ENCODE results near the gene ALAS1. TPM values are rescaled to one million over a fixed set of nuclear protein-coding genes. Genes with fewer than 3 reads are reported as not detected.
"Not testable (repeated sequence)": the region's sequence is repeated elsewhere in the genome, so short reads cannot be mapped to it uniquely, and the experiment has no call there.

The ALAS1 gene
- total RNA-seq, 1 donor from 2014 or later: 78.5 TPM

GRCh38 chr3:52176180-52176752 is 21.7 kb upstream of the ALAS1 start:
- intact Hi-C loops (cut with micrococcal nuclease): no loop called here

DNA sequence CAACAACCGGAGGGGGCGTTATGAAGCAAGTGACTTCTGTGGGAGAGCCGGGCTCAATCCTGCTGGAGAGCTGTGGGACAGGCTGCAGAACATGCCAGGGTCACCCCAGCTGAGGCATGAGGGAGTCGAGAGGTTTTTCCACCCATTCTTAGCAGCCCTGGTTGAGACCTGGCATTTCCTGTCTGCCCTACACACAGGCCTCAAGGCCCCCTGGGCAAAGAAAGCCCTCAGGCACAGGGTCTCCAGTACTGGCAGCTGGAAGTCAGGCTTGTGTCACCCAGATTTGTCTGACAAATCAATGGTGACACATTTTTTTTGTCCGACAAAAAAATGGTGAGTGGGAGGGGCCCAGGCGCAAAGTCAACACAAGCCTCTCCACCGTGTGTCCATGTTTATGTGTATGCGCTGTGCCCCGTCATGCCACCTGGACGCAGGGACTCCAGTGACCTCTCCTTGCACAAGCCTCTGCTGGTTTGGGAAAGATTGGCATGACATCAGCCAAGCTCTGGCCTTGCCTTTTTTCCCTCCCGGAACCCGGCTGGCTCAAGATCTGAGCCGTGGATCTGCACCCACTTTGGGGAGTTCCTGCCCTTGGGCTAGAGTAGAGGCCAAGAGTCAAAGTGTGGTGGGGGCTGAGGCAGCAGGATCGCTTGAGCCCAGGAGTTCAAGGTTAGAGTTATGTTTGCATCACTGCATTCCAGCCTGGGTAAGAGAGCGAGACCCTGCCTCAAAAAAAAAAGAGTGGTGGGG is 20.8 kb upstream of the ALAS1 start:
- intact Hi-C loops (cut with micrococcal nuclease): no loop called here

- intact Hi-C loops (cut with micrococcal nuclease): no loop called here
These were observed 20.3 kb upstream of the ALAS1 start for GRCh38 chr3:52177701-52178042.

- intact Hi-C loops (cut with micrococcal nuclease): not testable (repeated sequence)
These were observed 19.8 kb upstream of the ALAS1 start for GRCh38 chr3:52178126-52178525.

DNA sequence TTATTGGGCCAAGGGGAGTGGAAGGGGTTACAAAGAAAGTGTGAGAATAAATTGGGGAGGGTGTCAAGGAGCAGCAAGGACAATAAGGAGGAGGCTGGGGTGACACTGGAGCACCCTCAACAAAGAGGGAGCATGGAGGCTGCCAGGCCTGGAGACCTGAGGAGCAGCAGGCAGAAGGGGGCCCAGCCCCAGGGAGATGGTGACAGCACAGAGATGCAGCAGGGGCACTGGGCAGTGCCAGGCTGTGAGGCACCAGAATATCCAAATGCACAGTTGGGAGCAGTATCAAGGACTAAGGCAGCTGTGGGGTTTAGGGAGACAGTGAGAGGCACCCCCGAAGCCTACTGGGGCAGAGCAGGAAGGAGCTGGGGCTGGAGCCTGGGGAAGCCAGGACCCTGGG is 19.4 kb upstream of the ALAS1 start:
- intact Hi-C loops (cut with micrococcal nuclease): no loop called here

DNA sequence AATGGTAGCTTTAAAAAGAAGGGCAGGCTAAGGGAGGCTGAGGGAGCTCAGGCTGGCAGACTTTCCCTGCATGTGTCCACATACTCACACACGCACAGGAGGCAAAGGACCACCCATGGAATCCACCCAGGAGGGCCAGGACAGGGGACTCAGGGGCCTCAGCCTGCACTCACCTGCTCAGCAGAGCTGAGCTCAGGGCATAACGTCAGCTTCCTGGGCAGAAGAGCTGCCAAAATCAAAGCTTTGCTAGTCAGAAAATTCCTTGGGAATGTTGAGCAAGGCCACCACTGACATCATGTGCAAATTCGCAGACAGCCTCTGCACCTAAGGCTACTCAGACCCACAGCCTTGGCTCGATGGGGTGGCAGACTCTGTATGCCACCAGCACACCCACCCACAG is 16.4 kb upstream of the ALAS1 start:
- intact Hi-C loops (cut with micrococcal nuclease): no loop called here

DNA sequence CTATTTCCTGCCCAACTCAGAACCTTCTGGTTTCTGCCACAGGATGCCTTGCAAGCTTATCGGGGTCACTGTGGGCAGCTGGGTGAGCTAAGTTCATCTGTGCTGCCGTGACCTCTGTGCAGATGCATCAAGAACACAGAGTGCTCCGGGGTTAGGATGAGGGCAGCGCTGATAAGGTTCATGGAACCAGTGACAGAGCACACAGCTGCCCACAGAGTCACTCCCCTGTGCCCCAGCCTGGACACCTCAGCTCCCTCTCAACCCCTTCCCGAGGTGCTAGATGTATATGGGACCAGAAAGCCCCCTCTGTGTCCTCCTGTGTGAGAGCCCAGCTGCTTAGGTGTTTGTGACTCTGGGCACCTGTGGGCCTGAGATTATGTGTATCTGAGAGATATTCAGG is 15.8 kb upstream of the ALAS1 start:
- intact Hi-C loops (cut with micrococcal nuclease): no loop called here

- intact Hi-C loops (cut with micrococcal nuclease): no loop called here
These were observed 15.3 kb upstream of the ALAS1 start for GRCh38 chr3:52182691-52183090.

- intact Hi-C loops (cut with micrococcal nuclease): no loop called here
These were observed 14.0 kb upstream of the ALAS1 start for GRCh38 chr3:52183786-52184445.

GRCh38 chr3:52184690-52185089 is 13.3 kb upstream of the ALAS1 start:
- intact Hi-C loops (cut with micrococcal nuclease): no loop called here

DNA sequence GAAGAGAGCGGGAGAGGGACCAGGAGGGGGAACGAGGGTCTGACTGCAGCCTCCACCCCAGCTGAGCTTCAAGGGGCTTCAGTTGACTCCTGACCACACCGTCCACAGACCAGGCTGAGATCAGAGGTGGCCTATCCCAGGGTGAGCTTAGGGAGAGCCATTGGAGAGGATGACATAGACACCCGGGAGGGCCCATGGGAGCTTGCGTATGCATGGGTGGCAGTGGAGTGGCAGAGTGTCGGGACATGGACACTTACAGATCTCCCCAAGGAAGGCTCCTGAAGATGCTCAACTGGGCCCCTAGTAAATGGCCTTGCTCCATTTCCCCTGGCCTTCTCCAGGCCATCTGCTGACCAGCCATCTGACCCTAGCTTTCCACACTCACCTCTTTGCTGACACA is 12.6 kb upstream of the ALAS1 start:
- intact Hi-C loops (cut with micrococcal nuclease): no loop called here

- intact Hi-C loops (cut with micrococcal nuclease): no loop called here
These were observed 12.1 kb upstream of the ALAS1 start for GRCh38 chr3:52185837-52186236.

- intact Hi-C loops (cut with micrococcal nuclease): no loop called here
These were observed 11.2 kb upstream of the ALAS1 start for GRCh38 chr3:52186729-52187128.

DNA sequence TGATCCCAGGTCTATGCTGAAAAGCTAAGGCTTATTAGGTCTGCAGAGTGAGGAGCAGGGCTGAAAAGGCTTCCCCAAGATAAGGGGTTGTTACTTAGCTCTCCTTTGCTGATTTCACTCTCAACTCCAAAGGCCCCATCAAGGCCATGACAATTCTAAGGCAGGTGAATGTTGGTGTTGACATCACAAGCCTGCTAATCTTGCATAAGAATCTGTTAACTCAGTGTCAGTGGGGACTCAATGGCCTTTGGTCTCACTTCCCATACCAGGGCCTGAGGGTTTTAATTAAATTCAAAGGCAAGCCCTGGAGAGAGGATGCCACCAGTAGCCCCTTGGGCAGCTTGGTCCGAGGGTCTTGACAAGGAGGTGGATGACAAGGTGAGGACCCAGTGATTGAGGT is 9.4 kb upstream of the ALAS1 start:
- intact Hi-C loops (cut with micrococcal nuclease): no loop called here

GRCh38 chr3:52190294-52191074 is 7.5 kb upstream of the ALAS1 start:
- intact Hi-C loops (cut with micrococcal nuclease): no loop called here

- intact Hi-C loops (cut with micrococcal nuclease): no loop called here
These were observed 6.3 kb upstream of the ALAS1 start for GRCh38 chr3:52191663-52192062.

GRCh38 chr3:52193065-52193464 is 4.9 kb upstream of the ALAS1 start:
- intact Hi-C loops (cut with micrococcal nuclease): no loop called here

GRCh38 chr3:52194485-52195290 is 3.3 kb upstream of the ALAS1 start:
- intact Hi-C loops (cut with micrococcal nuclease): no loop called here

GRCh38 chr3:52195291-52195597 is 2.7 kb upstream of the ALAS1 start:
- intact Hi-C loops (cut with micrococcal nuclease): no loop called here

DNA sequence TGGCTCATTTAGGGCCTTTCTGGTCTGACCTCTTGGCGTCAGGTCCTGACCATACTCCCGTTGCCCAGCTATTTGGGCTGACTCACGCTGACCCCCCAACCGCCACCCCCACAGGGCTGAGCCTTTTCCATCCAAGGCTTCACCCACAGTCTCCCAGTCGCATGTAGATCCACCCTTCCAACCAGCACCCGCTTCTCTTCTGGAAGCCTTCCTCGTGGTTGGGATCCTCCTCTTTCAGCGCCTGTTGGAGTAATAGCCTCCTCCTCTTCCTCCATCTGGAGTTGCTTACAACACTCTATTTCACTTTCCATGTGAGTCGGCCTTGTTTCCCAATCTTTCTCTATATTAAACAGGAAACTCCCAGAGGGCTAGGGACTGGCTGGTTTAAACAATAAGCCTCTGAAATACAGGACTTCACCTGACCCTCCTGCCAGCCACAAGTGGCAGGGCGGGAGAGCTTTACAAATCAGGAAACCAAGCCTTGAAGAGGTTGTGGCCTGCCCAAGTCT is 2.1 kb upstream of the ALAS1 start:
- intact Hi-C loops (cut with micrococcal nuclease): no loop called here

DNA sequence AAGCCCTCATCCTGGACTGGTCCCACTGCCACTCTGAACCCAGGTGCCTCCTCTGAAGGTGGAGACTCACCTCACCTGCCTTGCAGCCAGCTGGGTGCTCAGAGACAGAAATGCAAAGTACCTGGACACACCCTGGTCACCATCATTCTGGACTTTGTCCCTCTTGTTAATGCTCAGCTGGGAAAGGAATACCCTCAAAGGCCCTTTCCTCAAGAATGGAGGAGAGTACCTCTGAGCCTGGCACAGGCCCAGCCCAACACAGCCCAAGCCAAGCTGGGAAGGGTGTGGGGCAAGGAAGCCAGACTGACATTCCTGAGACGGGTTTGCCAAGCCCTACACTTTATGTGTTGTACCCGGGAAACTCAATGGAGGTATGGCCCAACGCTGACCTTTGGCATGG is 983 bp upstream of the ALAS1 start:
- intact Hi-C loops (cut with micrococcal nuclease): no loop called here
